ENCODE measurements around the gene SH3RF3.

SH3RF3 gene

DNA sequence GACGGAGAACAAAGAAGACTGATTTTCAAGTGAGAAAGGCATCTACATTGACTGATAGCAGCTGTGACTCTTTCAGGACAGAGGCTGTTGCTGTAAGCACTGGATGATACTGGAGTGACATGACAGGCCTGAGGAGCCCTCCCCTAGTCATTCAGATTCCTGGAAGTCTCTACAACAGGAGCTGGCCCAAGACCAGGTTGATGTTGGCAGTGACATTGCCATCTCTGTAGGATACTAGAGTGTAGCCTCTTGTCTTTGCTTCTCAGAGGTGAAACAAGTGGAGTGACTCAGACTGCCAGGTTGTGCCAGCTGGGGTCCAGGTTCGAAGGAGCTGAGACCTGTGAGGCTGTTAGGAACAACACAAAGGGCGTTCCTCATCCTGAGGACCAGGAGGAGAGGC, 44.7 kb upstream of the SH3RF3 start:
- Mint-ChIP-seq H3K27ac (no peak overlapping the region), H3K4me3 (no peak overlapping the region), H3K4me1 (peaks cover 16% of the 10 kb centered on the region), H3K36me3 (ENCODE audit: low read depth) (peaks cover 11% of the 10 kb centered on the region), H3K27me3 (ENCODE audit: low read depth, poor library complexity) (peaks cover 11% of the 10 kb centered on the region), H3K9me3 (peaks cover 14% of the 10 kb centered on the region)
- DNase-seq = no peak
- TF ChIP-seq, protein P1, sequence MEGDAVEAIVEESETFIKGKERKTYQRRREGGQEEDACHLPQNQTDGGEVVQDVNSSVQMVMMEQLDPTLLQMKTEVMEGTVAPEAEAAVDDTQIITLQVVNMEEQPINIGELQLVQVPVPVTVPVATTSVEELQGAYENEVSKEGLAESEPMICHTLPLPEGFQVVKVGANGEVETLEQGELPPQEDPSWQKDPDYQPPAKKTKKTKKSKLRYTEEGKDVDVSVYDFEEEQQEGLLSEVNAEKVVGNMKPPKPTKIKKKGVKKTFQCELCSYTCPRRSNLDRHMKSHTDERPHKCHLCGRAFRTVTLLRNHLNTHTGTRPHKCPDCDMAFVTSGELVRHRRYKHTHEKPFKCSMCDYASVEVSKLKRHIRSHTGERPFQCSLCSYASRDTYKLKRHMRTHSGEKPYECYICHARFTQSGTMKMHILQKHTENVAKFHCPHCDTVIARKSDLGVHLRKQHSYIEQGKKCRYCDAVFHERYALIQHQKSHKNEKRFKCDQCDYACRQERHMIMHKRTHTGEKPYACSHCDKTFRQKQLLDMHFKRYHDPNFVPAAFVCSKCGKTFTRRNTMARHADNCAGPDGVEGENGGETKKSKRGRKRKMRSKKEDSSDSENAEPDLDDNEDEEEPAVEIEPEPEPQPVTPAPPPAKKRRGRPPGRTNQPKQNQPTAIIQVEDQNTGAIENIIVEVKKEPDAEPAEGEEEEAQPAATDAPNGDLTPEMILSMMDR (IDR thresholded peaks at IDR 0.05) = no peak

DNA sequence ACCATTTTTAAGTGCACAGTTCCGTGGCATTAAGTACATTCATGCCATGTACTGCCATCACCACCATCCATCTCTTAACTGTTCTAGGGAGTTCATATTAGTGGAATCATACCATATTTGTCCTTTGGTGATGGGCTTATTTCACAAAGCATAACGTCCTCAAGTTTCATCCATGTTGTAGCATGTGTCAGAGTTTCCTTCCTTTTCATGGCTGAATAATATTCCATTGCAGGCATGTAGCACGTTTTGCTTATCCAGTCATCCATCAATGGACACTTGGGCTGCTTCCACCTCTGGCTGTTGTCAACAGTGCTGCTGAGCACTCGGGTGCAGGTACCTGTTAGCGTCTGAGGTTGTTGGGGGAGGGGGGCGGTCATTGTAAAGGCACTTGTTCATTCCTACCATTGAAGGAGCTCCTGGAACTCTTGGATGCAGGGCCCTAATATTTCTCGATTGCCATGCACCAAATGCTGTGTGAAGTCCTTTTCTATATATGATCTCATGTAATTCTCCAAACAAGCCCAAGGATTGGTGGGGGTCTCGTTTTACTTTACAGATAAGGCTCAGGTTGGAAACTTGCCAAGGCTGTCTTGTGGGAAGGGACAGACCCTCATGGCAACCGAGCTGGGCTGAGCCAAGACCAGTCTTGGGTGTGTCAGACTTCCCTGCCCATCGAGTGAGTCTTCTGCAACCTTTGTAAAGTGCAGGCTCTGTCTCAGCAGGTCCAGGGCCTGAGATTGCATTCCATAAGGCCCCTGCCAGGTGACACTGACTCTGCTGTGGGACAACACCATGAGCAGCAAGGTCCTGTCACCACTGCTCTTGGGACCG, 42.9 kb upstream of the SH3RF3 start:
- H3K36me3 Mint-ChIP-seq (ENCODE audit: low read depth) = peaks cover 15% of the 10 kb centered on the region
- H3K4me3 Mint-ChIP-seq = no peak overlapping the region
- DNase-seq = no peak
- H3K27me3 Mint-ChIP-seq (ENCODE audit: low read depth, poor library complexity) = peaks cover 8% of the 10 kb centered on the region
- TF ChIP-seq, protein P1 (IDR thresholded peaks at IDR 0.05) = no peak
- peaks cover 29% of the 10 kb centered on the region for H3K9me3 Mint-ChIP-seq
- H3K4me1 Mint-ChIP-seq = peaks cover 5% of the 10 kb centered on the region
- H3K27ac Mint-ChIP-seq = no peak overlapping the region

DNA sequence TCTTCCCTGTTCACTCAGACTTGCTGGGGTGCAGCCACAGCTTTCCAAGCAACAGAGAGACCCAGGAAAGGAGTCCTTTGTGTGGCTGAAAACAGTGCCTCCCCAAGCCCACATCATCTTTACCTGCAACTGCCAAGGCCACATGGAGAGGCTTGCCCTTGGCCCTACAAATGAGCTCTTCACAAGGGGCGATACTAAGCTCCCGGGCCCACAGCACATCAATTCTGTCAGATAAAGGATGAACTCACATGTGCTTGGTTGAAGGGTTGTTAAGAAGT, 42.3 kb upstream of the SH3RF3 start:
- peaks cover 34% of the 10 kb centered on the region for H3K9me3 Mint-ChIP-seq
- H3K4me3 Mint-ChIP-seq = no peak overlapping the region
- TF ChIP-seq, protein P1 (IDR thresholded peaks at IDR 0.05) = no peak
- no peak overlapping the region for H3K27ac Mint-ChIP-seq
- H3K27me3 Mint-ChIP-seq (ENCODE audit: low read depth, poor library complexity) = peaks cover 8% of the 10 kb centered on the region
- peaks cover 5% of the 10 kb centered on the region for H3K4me1 Mint-ChIP-seq
- no peak for DNase-seq
- peaks cover 16% of the 10 kb centered on the region for H3K36me3 Mint-ChIP-seq (ENCODE audit: low read depth)

DNA sequence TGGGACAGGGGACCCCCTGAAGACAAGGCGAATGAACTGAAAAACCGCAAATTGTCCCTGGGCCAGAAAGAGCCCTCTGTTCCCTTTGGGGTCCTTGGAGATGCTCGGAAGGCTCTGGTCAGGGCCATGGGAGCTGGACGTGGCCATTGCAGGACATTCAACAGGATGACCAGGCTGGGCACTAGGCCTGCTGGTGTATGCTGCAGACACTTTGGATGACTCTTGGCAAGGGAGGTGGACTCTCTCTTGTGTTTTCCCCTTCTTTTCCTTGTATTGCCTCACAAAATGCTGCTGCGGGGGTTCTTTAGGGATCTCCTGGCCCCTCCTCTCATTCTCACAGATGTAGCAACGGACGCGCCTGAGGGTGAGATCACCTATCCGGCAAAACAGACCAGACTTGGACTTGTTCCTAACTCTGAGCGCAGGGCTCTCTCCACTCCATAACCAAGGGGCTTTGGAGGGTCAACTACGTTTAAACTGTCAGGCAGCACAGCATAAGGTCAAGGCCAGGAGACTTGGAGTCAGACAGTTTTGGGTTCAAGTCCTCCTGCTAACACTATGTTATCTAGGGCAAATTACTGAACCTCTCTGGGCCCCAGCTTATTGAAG, 41.8 kb upstream of the SH3RF3 start:
- TF ChIP-seq, protein P1 (IDR thresholded peaks at IDR 0.05) = no peak
- H3K27ac Mint-ChIP-seq = no peak overlapping the region
- peaks cover 21% of the 10 kb centered on the region for H3K36me3 Mint-ChIP-seq (ENCODE audit: low read depth)
- no peak for DNase-seq
- H3K4me1 Mint-ChIP-seq = peaks cover 5% of the 10 kb centered on the region
- peaks cover 39% of the 10 kb centered on the region for H3K9me3 Mint-ChIP-seq
- no peak overlapping the region for H3K4me3 Mint-ChIP-seq
- peaks cover 8% of the 10 kb centered on the region for H3K27me3 Mint-ChIP-seq (ENCODE audit: low read depth, poor library complexity)

DNA sequence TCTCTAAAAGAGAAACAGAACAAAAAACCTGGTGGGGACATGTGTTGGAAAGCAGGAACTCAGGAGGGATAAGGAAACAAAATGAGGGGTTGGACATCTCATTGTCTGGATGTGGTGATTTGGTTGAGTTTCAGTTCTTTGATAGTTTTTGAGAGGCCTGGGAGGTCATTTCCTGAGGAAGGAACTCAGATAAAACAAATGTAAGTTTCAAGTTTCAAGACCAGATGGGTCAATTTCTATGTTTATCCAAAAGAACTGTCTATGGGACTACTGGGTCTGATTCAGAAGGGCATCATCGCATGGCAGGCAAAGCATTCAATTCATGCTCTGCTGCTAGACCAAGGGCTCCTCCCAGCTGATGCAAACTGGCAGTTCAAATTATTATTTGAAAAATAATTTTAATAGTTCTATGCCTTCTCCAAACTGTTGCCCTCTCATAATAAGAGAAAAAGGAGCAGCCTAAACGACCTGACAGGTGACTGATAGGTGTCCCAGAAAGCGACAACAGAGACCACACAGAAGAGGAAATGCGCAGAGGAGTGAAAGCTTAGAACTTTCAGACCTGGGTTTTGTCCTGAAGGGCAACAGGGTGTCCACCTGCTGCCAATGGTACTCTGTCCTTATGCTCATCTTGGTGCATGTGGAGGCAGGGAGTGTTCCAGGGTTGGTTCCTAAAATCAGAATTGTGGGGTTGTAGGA, 39.3 kb upstream of the SH3RF3 start:
- Mint-ChIP-seq H3K9me3 (peaks cover 63% of the 10 kb centered on the region), H3K27ac (no peak overlapping the region), H3K4me1 (peaks cover 5% of the 10 kb centered on the region), H3K36me3 (ENCODE audit: low read depth) (peaks cover 38% of the 10 kb centered on the region), H3K27me3 (ENCODE audit: low read depth, poor library complexity) (peaks cover 2% of the 10 kb centered on the region), H3K4me3 (no peak overlapping the region)
- no peak for DNase-seq
- TF ChIP-seq, protein P1 (IDR thresholded peaks at IDR 0.05) = no peak
